AG04450 (cell line): ENCODE results near the gene PDIA5. TPM values are rescaled to one million over a fixed set of nuclear protein-coding genes. Genes with fewer than 3 reads are reported as not detected.

ENCODE experiments used
- CTCF ChIA-PET: fragments of 300-600, 350-600 bp; formaldehyde crosslinking; extraction: SDS; loops from one replicate; lab custom pipeline; 2022; ENCODE audit warnings: antibody characterized with exemption, inconsistent platforms; lab: Charles Lee
- POLR2A ChIA-PET: fragments of 350-600 bp; formaldehyde crosslinking; extraction: SDS; loops from one replicate; lab custom pipeline; 2021; ENCODE audit warnings: antibody characterized with exemption, inconsistent platforms; lab: Yijun Ruan, JAX
- DNase-seq: peaks from one replicate; pipeline ENCODE4 v3.0.0-alpha.2; 2011; ENCODE audit warnings: low read depth, low spot score
- H3K27ac ChIP-seq: one replicate; pipeline ENCODE4 v1.5.1; 2012; ENCODE audit warnings: low read depth, low read length, control low read depth
- H3K27me3 ChIP-seq: one replicate; pipeline ENCODE4 v1.6.0; 2012; ENCODE audit warnings: low read length; ENCODE audit not compliant: control insufficient read depth, insufficient read depth
- H3K4me3 ChIP-seq: 2 replicates; pipeline ENCODE4 v1.5.1; 2011; ENCODE audit warnings: mild to moderate bottlenecking, low read depth, low read length, control low read depth
- H3K9me3 ChIP-seq: 2 replicates; pipeline ENCODE4 v1.5.1; 2012; ENCODE audit warnings: low read length; ENCODE audit not compliant: control insufficient read depth, insufficient read depth
- CTCF ChIP-seq: IDR thresholded peaks from 2 replicates; pipeline ENCODE4 v1.5.1; 2011; ENCODE audit warnings: low read depth, low read length, control low read depth, inconsistent platforms
- polyA plus RNA-seq: library from polyadenylated mRNA; depleted of rRNA; stranded (reverse); fragments of >200 nt; gene quantifications from 2 replicates; pipeline ENCODE4 v1.2.3, GENCODE V29; 2011

The PDIA5 gene
- polyA plus RNA-seq, 1 experiment = 33.1 TPM

GRCh38 chr3:123021388-123021787 lies 45.4 kb upstream of the PDIA5 start:
- H3K4me3 ChIP-seq = no peak overlapping the region
- DNase-seq = no peak
- peaks cover 72% of the 10 kb centered on the region for H3K27me3 ChIP-seq
- no peak for TF ChIP-seq CTCF
- H3K27ac ChIP-seq = no peak overlapping the region
- ChIA-PET CTCF (no interaction called here), POLR2A (no interaction called here)
- no peaks in the 10 kb centered on the region; the same call in 1 of the 2 replicates for H3K9me3 ChIP-seq

- TF ChIP-seq CTCF = no peak
- Histone ChIP-seq H3K27ac (no peak overlapping the region), H3K27me3 (peaks cover 78% of the 10 kb centered on the region), H3K4me3 (no peak overlapping the region), H3K9me3 (no peaks in the 10 kb centered on the region; the same call in 1 of the 2 replicates)
- POLR2A ChIA-PET = no interaction called here
- CTCF ChIA-PET = no interaction called here
- no peak for DNase-seq
These were observed 44.8 kb upstream of the PDIA5 start for GRCh38 chr3:123021996-123022510.

DNA sequence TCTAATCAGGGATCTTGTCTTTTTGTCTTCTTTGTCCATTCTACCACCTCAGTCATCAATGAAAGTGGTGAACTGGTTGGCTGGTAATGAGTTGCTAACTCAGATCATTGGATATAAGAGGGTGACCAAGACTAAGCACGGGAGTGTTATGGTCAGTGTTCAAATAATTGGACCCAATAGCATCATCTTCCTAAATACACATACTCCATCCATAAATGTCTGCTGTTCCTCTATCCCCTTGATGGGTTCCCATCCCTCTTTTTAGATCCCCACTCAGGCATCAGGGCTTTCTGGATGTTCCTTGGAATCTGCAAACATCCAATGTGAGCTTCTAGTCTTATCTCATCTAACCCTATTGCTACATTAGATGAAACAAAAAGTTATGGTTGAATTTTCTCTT lies 42.8 kb upstream of the PDIA5 start:
- Histone ChIP-seq H3K4me3 (no peak overlapping the region), H3K27ac (no peak overlapping the region), H3K9me3 (no peaks in the 10 kb centered on the region; the same call in 1 of the 2 replicates), H3K27me3 (peaks cover 73% of the 10 kb centered on the region)
- TF ChIP-seq CTCF = no peak
- DNase-seq = no peak
- ChIA-PET CTCF (no interaction called here), POLR2A (no interaction called here)

DNA sequence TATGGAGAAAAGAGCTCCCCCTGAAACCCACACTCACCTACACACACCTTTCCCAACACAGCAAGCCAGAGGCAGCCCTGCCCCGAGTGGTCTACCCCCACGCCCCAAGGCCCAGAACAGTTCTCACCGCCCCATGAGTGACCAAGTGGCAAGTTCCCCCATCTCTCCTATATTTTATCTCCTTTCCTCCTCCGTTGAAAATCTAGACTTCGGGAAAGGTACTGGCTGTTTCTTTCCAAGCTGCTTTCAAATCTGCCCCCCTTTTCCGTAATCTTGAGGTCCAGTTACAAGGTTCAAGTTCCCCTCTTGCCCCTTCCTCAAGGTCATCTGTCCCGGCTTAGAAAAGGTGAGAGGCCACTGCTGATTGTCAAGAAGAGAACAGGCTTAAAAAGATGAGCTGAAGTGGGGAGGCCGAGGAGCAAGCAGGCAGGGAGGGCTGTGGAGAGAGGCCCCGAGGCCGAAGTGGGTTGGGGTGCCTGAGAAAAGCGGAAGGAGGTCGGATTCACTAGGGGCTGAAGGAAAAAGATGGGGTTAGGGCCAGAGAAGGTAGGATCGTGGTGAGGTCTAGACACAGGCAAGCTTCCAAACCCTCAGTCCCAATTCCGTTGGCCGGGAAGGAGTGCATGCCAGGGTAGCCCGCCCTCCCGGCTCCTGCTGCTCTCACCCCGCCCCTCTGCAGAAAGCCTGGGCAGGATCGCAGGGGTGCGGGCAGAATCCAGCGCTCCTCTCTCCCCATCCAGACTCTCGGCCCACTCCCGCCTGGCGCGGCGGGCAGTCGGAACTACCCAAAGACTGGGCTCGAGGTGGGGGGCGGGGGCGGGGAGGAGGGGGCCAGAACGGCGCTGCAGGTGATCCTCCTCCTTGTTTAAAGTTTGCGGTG lies 40.9 kb upstream of the PDIA5 start:
- no peak for DNase-seq
- no peak overlapping the region for H3K4me3 ChIP-seq
- no peak overlapping the region for H3K27ac ChIP-seq
- POLR2A ChIA-PET = no interaction called here
- no peaks in the 10 kb centered on the region; the same call in 1 of the 2 replicates for H3K9me3 ChIP-seq
- H3K27me3 ChIP-seq = peaks cover 78% of the 10 kb centered on the region
- CTCF ChIA-PET = no interaction called here
- no peak for TF ChIP-seq CTCF
